Transverse colon (tissue), 4 donors: Measurements from ENCODE around the gene LRRC17.

Source experiments
- EP300 ChIP-seq: sonication (generic); formaldehyde crosslinking; IDR thresholded peaks from one replicate; pipeline ENCODE4 v1.6.1; 2017; ENCODE audit warnings: antibody characterized with exemption, low read depth
- POLR2A ChIP-seq: fragments of 450-650 bp; IDR thresholded peaks from one replicate; pipeline ENCODE4 v1.6.1; 2016; ENCODE audit warnings: antibody characterized with exemption, mild to moderate bottlenecking, moderate library complexity
- POLR2AphosphoS5 ChIP-seq, 3 donors: sonication (generic); formaldehyde crosslinking; IDR thresholded peaks; one replicate each; pipeline ENCODE4 v1.6.1; 2016; ENCODE audit warnings: antibody characterized with exemption in 3 of 3
- TF ChIP-seq, protein P1 (sequence below), 5 experiments: fragments of 200-600 bp in 3 of 5; fragments of 450-650 bp in 2 of 5; sonication (generic) in 3 of 5; IDR thresholded peaks; 1 replicate in 2 of 5; 2 replicates in 3 of 5; pipeline ENCODE4 v1.5.1; 2016 to 2017; ENCODE audit warnings: antibody characterized with exemption in 5 of 5, inconsistent platforms in 3 of 5, mild to moderate bottlenecking in 2 of 5, moderate library complexity in 1 of 5

GRCh38 chr7:102874966-102875365 is 37.8 kb upstream of the LRRC17 start:
- TF ChIP-seq POLR2AphosphoS5 (IDR thresholded peaks at IDR 0.05) (no peak), POLR2A (no peak), EP300 (no peak)
- TF ChIP-seq, protein P1, sequence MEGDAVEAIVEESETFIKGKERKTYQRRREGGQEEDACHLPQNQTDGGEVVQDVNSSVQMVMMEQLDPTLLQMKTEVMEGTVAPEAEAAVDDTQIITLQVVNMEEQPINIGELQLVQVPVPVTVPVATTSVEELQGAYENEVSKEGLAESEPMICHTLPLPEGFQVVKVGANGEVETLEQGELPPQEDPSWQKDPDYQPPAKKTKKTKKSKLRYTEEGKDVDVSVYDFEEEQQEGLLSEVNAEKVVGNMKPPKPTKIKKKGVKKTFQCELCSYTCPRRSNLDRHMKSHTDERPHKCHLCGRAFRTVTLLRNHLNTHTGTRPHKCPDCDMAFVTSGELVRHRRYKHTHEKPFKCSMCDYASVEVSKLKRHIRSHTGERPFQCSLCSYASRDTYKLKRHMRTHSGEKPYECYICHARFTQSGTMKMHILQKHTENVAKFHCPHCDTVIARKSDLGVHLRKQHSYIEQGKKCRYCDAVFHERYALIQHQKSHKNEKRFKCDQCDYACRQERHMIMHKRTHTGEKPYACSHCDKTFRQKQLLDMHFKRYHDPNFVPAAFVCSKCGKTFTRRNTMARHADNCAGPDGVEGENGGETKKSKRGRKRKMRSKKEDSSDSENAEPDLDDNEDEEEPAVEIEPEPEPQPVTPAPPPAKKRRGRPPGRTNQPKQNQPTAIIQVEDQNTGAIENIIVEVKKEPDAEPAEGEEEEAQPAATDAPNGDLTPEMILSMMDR (IDR thresholded peaks at IDR 0.05): no peak
